ENCODE results near the gene PAAF1.

GRCh38 chr11:73830261-73830660 lies 46.5 kb upstream of the PAAF1 start:
- TF ChIP-seq CTCF (IDR thresholded peaks at IDR 0.05) (no peak), POLR2A (IDR thresholded peaks at IDR 0.05) (no peak)
